IPS DF 19.7 (cell line): ENCODE data around the gene SPTBN4.
"Not testable (repeated sequence)": the region's sequence is repeated elsewhere in the genome, so short reads cannot be mapped to it uniquely, and the experiment has no call there.

Experiments used
- DNase-seq: peaks from one replicate; pipeline ENCODE4 v3.0.0-alpha.2; 2013; ENCODE audit warnings: low read depth, low spot score

The SPTBN4 gene

DNA sequence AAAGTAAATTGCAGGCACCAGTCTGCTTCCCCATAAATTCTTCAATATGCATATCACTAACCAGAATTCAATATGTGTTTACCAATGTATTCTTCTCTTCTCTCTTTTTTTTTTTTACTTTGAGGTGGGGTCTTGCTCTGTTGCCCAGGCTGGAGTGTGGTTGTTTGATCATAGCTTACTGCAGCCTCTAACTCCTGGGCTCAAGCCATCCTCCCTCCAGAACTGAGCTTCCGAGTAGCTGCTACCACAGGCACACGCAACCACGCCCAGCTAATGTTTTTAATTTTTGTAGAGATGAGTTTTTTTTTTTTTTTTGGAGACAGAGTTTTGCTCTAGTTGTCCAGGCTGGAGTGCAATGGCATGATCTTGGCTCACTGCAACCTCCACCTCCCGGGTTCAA is 151.2 kb downstream of the SPTBN4 start:
- DNase-seq = no peak

DNA sequence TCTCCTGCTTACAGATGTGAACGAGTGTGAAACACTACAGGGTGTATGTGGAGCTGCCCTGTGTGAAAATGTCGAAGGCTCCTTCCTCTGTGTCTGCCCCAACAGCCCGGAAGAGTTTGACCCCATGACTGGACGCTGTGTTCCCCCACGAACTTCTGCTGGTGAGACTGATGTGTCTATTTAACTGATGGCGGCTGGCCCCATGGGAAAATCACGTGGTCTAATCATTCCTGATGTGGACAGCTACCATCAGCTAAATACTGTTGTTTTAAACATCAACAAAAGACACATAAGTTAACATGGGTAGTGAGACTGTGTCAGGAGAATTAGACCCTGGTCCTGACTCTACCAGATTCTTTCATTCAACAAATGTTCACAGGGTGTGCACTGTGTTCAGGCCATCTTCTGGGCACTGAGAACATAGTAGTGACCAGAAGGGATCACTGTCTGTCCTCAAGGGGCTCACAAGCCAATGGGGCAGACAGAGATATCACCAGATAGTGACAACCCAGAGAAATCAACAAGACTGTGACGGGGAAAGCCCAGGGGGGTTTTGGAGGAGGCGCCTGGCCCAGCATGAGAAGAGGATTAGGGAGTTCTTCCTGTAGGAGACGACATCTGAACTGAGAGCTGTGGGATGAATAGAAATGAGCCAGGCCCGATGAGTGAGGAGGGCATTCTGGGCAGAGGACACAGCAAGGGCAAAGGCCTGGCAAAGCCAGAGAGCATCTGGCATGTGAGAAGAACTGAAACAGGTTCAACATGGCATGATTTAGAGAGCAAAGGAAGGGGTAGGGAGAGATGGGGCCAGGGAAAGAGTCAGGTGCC is 152.7 kb downstream of the SPTBN4 start:
- DNase-seq = no peak

DNA sequence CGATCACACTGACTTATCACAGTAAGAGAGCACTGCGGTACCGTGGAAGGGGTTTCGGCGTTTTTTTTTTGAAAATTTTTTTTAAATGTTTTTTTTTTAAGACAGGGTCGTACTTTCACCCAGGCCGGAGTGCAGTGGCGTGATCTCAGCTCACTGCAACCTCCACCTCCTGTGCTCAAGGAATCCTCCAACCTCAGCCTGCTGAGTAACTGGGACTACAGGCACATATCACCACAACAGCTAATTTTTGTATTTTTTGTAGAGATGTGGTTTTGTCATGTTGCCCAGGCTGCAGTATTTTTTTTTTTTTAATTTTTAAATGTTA is 153.3 kb downstream of the SPTBN4 start:
- no peak for DNase-seq

DNA sequence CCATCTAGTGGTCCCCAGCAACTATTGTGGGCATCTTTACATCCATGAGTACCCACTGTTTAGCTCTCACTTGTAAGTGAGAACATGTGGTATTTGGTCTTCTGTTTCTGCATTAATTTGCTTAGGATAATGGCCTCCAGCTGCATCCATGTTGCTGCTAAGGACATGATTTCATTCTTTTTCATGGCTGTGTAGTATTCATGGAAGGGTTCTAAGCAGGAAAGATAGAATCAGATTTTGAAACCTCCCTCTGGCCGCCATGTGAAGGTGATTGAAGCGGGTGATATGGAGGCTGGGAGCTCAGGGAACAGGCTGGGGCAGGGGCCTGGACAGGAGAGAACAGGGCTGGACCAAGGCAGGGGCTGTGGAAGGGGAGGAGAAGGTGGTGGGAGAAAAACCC is 154.5 kb downstream of the SPTBN4 start:
- DNase-seq = no peak

DNA sequence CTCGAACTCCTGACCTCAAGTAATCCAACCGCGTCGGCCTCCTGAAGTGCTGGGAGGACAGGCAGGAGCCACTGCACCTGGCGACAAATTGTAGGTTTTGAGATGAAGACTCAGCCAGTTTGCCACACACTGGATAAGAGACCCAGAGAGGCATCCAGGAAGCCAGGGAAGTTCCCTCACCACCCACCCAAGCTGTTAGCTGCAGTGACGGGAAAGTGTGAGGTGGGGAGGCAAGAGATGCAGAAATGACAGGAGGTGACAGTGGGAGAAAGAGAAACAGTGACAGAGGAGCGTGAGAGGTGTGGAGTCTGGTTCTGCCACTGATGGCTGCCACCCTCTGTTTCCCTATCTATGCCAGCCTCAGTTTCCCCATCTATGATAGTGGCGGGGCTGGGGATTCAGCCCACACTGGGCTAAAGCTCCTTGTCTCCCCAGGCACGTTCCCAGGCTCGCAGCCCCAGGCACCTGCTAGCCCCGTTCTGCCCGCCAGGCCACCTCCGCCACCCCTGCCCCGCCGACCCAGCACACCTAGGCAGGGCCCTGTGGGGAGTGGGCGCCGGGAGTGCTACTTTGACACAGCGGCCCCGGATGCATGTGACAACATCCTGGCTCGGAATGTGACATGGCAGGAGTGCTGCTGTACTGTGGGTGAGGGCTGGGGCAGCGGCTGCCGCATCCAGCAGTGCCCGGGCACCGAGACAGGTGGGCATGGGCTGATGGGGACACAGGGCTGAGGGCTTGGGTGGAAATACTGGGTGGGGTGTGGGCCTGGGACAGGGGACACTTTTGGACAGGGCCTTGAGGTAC is 155.4 kb downstream of the SPTBN4 start:
- DNase-seq = no peak

DNA sequence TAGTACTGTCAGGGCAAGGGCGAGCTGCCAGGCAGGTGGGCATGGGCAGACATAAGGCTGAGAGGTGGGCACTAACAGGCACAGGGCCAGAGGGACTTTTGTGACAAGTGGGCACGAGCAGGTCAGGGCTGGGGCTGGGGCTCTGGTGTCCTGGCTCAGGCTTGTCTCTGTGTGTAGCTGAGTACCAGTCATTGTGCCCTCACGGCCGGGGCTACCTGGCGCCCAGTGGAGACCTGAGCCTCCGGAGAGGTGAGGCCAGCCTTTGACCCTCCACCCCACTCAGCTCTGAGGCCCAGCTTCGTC is 155.9 kb downstream of the SPTBN4 start:
- no peak for DNase-seq

DNA sequence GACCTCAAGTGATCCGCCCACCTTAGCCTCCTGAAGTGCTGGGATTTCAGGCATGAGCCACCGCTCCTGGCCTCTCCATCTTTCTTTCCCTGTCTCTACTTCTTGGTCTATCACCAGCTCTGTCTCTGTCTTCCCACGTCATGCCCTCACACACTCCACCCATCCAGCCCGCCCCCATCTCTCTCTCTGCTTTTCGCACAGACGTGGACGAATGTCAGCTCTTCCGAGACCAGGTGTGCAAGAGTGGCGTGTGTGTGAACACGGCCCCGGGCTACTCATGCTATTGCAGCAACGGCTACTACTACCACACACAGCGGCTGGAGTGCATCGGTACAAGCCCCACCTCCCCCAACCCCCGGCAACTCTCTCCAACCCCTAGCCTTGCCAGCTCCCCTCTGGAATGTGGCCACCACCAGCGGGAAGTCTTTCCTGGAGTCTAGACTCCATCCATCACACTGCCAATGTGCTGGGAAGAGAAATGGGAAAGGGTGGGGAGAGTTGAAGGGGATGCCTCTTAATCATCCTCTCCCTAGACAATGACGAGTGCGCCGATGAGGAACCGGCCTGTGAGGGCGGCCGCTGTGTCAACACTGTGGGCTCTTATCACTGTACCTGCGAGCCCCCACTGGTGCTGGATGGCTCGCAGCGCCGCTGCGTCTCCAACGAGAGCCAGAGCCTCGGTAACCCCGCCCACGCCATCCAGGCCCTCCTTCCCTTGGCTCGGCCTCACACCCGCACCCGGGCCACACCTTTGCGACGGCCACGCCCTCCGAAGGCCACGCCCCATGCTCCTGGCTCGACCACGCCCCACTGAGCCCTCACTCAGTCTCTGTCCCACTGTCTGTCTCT is 156.8 kb downstream of the SPTBN4 start:
- no peak for DNase-seq

DNA sequence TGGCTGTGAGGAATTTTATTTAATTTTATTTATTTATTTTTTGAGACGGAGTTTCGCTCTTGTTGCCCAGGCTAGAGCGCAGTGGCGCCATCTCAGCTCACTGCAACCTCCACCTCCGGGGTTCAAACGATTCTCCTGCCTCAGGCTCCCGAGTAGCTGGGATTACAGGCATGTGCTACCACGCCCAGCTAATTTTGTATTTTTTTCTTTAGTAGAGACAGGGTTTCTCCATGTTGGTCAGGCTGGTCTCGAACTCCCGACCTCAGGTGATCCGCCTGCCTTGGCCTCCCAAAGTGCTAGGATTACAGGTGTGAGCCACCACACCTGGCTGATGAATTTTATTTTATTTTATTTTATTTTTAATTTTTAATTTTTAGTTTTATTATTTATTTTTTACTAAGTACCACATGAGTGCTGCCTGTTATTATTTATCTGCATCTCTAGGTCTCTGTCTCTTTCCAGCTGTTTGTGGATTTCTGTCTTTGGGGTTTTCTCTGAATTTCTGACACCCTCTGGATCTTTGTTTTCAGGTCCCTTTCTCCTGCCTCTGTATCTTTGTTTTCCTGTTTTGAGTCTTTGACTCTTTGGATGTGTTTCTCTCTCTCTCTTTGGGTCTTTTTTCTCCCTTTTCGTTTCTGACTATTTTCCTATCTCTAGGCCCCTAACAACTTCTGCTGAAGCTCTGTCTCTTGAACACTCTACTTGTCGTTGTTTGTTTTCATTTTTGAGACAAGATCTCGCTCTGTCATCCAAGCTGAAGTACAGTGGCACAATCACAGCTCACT is 157.8 kb downstream of the SPTBN4 start:
- not testable (repeated sequence) for DNase-seq

DNA sequence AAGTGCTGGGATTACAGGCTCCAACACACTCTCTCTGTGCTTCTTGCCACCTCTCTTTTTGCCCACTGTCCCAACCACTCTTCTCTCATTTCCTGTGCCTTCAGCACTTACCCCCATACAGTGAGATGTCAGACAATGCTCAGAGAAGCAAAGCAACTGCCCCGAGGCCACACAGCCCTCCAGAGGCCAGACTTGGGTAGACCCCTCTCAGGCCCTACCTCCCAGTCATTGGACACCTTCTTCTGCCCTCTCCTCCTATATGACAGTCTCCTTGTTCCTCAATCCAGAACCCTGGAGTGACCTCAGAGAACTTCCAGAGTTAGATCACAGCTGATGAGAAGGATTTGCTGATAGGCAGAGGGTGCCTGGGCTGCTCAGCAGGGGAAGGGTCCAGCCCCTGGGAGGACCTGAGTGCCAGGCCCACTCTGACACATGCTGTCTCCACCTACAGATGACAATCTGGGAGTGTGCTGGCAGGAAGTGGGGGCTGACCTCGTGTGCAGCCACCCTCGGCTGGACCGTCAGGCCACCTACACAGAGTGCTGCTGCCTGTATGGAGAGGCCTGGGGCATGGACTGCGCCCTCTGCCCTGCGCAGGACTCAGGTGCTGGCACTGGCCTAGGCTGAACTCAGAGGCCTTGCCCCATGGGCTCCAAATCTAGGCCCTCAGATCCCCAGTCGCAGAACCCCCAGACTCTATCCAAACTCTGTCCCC is 158.8 kb downstream of the SPTBN4 start:
- DNase-seq = no peak
